Fibroblast of skin of back (primary cell): ENCODE data around the gene ACADL.

Experiments used
- DNase-seq: peaks from one replicate; pipeline ENCODE4 v3.0.0-alpha.2; 2013

The ACADL gene

GRCh38 chr2:210169516-210170195 lies 55.6 kb downstream of the ACADL start:
- peak; percentile 57 for DNase-seq

DNA sequence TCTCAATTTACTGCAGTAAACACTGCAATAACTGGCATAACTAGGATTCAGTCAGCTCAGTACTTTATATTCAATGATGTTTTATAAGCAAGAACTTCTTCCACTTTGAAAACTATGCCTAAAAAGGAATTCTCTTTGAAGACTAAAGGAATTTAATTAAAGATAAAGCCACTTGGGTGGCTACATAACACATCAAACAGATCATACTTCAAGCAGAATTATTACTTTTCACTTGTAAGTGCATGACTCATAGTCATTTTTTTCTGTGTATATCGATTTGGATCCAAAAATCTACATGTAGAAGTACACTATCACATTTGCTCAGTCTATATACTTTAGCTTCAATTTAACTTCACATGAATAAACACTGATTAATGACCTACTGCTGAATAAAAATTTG lies 58.0 kb downstream of the ACADL start:
- DNase-seq, result no peak

- no peak for DNase-seq
These were observed 62.7 kb downstream of the ACADL start for GRCh38 chr2:210162466-210163124.

- DNase-seq, result no peak
These were observed 66.2 kb downstream of the ACADL start for GRCh38 chr2:210159059-210159458.

GRCh38 chr2:210158236-210158635 lies 67.0 kb downstream of the ACADL start:
- no peak for DNase-seq

- DNase-seq, result no peak
These were observed 67.7 kb downstream of the ACADL start for GRCh38 chr2:210157526-210157925.

GRCh38 chr2:210147614-210148013 lies 77.6 kb downstream of the ACADL start:
- no peak for DNase-seq
